Stimulated activated CD4-positive, alpha-beta T cell treated with anti-CD3 and anti-CD28 coated beads, Interleukin-1b, Interleukin-23, amount 100 ng/mL, for 4 hours (primary cell): ENCODE results near the gene ZNF649.
"Not testable (repeated sequence)": the region's sequence is repeated elsewhere in the genome, so short reads cannot be mapped to it uniquely, and the experiment has no call there.

Experiments used
- DNase-seq, 2 donors: peaks; one replicate each; pipeline ENCODE4 v3.0.0-alpha.2; 2020; ENCODE audit warnings: low read depth in 2 of 2

The ZNF649 gene

GRCh38 chr19:51904331-51905165 lies at the start of gene ZNF649:
Gene ZNF649, minus strand, starts transcription at chr19:51905017. Its CDS starts 4,910 bp downstream, at chr19:51900107.
- DNase-seq = peak; percentile 78 to 79

- DNase-seq = no peak
Observed at GRCh38 chr19:51948975-51949374, 44.2 kb upstream of the ZNF649 start.

- DNase-seq = no peak
Observed at GRCh38 chr19:51946602-51947001, 41.8 kb upstream of the ZNF649 start.

- DNase-seq = no peak
Observed at GRCh38 chr19:51944798-51945552, 40.2 kb upstream of the ZNF649 start.

GRCh38 chr19:51938936-51939335 lies 34.1 kb upstream of the ZNF649 start:
- no peak for DNase-seq

- no peak for DNase-seq
Observed at GRCh38 chr19:51931921-51932320, 27.1 kb upstream of the ZNF649 start.

- DNase-seq = no peak
Observed at GRCh38 chr19:51927859-51928258, 23.0 kb upstream of the ZNF649 start.

GRCh38 chr19:51926784-51927741 lies 22.2 kb upstream of the ZNF649 start, which contains the start of gene ZNF613:
Gene ZNF613, plus strand, starts transcription at chr19:51927472. Its CDS starts 8,749 bp downstream, at chr19:51936221.
- DNase-seq = peak; percentile 73 to 80

- DNase-seq = no peak
Observed at GRCh38 chr19:51926426-51926783, 21.6 kb upstream of the ZNF649 start.

GRCh38 chr19:51921949-51922348 lies 17.1 kb upstream of the ZNF649 start:
- DNase-seq = no peak

- DNase-seq = no peak
Observed at GRCh38 chr19:51919606-51920005, 14.8 kb upstream of the ZNF649 start.

- no peak for DNase-seq
Observed at GRCh38 chr19:51916167-51916566, 11.3 kb upstream of the ZNF649 start.

- no peak for DNase-seq
Observed at GRCh38 chr19:51915324-51915867, 10.6 kb upstream of the ZNF649 start.

- not testable (repeated sequence) for DNase-seq
Observed at GRCh38 chr19:51907981-51908380, 3.2 kb upstream of the ZNF649 start.

- DNase-seq = not testable (repeated sequence)
Observed at GRCh38 chr19:51906108-51906507, 1.3 kb upstream of the ZNF649 start.

GRCh38 chr19:51905639-51906038 lies 822 bp upstream of the ZNF649 start:
- not testable (repeated sequence) for DNase-seq

GRCh38 chr19:51905206-51905605 lies 389 bp upstream of the ZNF649 start:
- DNase-seq = no peak

GRCh38 chr19:51903192-51903591 lies 1.6 kb downstream of the ZNF649 start:
- DNase-seq = no peak

GRCh38 chr19:51901860-51902259 lies 3.0 kb downstream of the ZNF649 start:
- no peak for DNase-seq

GRCh38 chr19:51891193-51891747 lies 13.5 kb downstream of the ZNF649 start:
- no peak for DNase-seq

GRCh38 chr19:51889934-51890333 lies 14.9 kb downstream of the ZNF649 start:
- no peak for DNase-seq
